NOMO-1 treated with dmso at 0.1 percent for 144 hours (cell line): ENCODE data around the gene SGF29.
"Not testable (repeated sequence)": the region's sequence is repeated elsewhere in the genome, so short reads cannot be mapped to it uniquely, and the experiment has no call there.

ENCODE experiments used
- DNase-seq: peaks from one replicate; lab custom pipeline; 2025; ENCODE audit not compliant: unreplicated experiment; lab: John Stamatoyannopoulos, UW

SGF29 gene

GRCh38 chr16:28532940-28533647 lies 20.6 kb upstream of the SGF29 start:
- no peak for DNase-seq

GRCh38 chr16:28534542-28535373 lies 19.0 kb upstream of the SGF29 start:
- DNase-seq, result peak; percentile 88

- no peak for DNase-seq
These were observed 16.6 kb upstream of the SGF29 start for GRCh38 chr16:28537076-28537475.

GRCh38 chr16:28537964-28538732 lies 15.6 kb upstream of the SGF29 start:
- no peak for DNase-seq

GRCh38 chr16:28538733-28539596 lies 14.8 kb upstream of the SGF29 start, which contains the start of gene NUPR1:
Gene NUPR1, minus strand, starts transcription at chr16:28538974. Its CDS starts 67 bp downstream, at chr16:28538907.
- no peak for DNase-seq

GRCh38 chr16:28540346-28540745 lies 13.4 kb upstream of the SGF29 start:
- DNase-seq, result no peak

GRCh38 chr16:28542646-28543045 lies 11.1 kb upstream of the SGF29 start:
- no peak for DNase-seq

- DNase-seq, result peak; percentile 82
These were observed 10.6 kb upstream of the SGF29 start for GRCh38 chr16:28543072-28543471.

- DNase-seq, result no peak
These were observed 8.7 kb upstream of the SGF29 start for GRCh38 chr16:28544998-28545397.

- not testable (repeated sequence) for DNase-seq
These were observed 7.8 kb upstream of the SGF29 start for GRCh38 chr16:28545964-28546363.

- no peak for DNase-seq
These were observed 7.1 kb upstream of the SGF29 start for GRCh38 chr16:28546626-28547025.

- no peak for DNase-seq
These were observed 5.4 kb upstream of the SGF29 start for GRCh38 chr16:28548306-28548802.

- DNase-seq, result peak; percentile 54
These were observed 4.3 kb upstream of the SGF29 start for GRCh38 chr16:28549301-28549899.

GRCh38 chr16:28554634-28555423 lies 1.1 kb downstream of the SGF29 start:
- DNase-seq, result no peak

GRCh38 chr16:28555561-28555960 lies 1.8 kb downstream of the SGF29 start:
- DNase-seq, result no peak

- no peak for DNase-seq
These were observed 3.2 kb downstream of the SGF29 start for GRCh38 chr16:28556914-28557320.

- DNase-seq, result no peak
These were observed 4.7 kb downstream of the SGF29 start for GRCh38 chr16:28558456-28558855.

GRCh38 chr16:28561557-28562187 lies 8.0 kb downstream of the SGF29 start:
- DNase-seq, result no peak

GRCh38 chr16:28562199-28562598 lies 8.5 kb downstream of the SGF29 start:
- DNase-seq, result no peak
